ENCODE data around the gene ALKBH2. TPM values are rescaled to one million over a fixed set of nuclear protein-coding genes. Genes with fewer than 3 reads are reported as not detected.

Gene ALKBH2
- total RNA-seq, 1 donor from 2014 or later, result 36.8 TPM

GRCh38 chr12:109082751-109083150 lies 10.5 kb downstream of the ALKBH2 start:
- no peak for DNase-seq (ENCODE audit: low read depth)
- TF ChIP-seq, protein P1, sequence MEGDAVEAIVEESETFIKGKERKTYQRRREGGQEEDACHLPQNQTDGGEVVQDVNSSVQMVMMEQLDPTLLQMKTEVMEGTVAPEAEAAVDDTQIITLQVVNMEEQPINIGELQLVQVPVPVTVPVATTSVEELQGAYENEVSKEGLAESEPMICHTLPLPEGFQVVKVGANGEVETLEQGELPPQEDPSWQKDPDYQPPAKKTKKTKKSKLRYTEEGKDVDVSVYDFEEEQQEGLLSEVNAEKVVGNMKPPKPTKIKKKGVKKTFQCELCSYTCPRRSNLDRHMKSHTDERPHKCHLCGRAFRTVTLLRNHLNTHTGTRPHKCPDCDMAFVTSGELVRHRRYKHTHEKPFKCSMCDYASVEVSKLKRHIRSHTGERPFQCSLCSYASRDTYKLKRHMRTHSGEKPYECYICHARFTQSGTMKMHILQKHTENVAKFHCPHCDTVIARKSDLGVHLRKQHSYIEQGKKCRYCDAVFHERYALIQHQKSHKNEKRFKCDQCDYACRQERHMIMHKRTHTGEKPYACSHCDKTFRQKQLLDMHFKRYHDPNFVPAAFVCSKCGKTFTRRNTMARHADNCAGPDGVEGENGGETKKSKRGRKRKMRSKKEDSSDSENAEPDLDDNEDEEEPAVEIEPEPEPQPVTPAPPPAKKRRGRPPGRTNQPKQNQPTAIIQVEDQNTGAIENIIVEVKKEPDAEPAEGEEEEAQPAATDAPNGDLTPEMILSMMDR (IDR thresholded peaks at IDR 0.05; ENCODE audit: insufficient read depth, low read length, poor library complexity, severe bottlenecking), result no peak
- H3K27me3 ChIP-seq (ENCODE audit: control insufficient read depth, insufficient read depth, low read length), result no peaks in the 10 kb centered on the region
- peaks cover 2% of the 10 kb centered on the region for H3K36me3 ChIP-seq (ENCODE audit: control insufficient read depth, insufficient read depth, low read length)
- no peak overlapping the region for H3K4me3 ChIP-seq (ENCODE audit: low read depth, low read length)

DNA sequence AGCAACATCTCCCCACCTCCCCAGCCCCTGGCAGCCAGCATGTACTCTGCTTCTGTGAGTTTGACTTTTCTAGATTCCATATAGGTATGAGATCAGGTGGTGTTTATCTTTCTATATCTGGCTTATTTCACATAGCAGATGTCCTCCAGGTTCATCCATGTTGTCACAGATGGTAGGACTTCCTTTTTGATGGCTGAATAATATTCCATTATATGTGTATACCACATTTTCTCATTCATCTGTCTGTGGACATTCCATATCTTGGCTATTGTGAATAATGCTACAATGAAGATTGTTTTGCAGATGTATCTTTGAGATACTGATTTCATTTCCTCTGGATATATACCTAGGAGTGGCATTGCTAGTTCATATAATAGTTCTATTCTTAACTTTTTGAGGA lies 18.4 kb downstream of the ALKBH2 start:
- no peak overlapping the region for H3K4me3 ChIP-seq (ENCODE audit: low read depth, low read length)
- no peaks in the 10 kb centered on the region for H3K36me3 ChIP-seq (ENCODE audit: control insufficient read depth, insufficient read depth, low read length)
- TF ChIP-seq, protein P1 (IDR thresholded peaks at IDR 0.05; ENCODE audit: insufficient read depth, low read length, poor library complexity, severe bottlenecking), result no peak
- no peak for DNase-seq (ENCODE audit: low read depth)
- H3K27me3 ChIP-seq (ENCODE audit: control insufficient read depth, insufficient read depth, low read length), result no peaks in the 10 kb centered on the region

GRCh38 chr12:109069307-109070271 lies 23.7 kb downstream of the ALKBH2 start:
- TF ChIP-seq, protein P1 (IDR thresholded peaks at IDR 0.05; ENCODE audit: insufficient read depth, low read length, poor library complexity, severe bottlenecking), result no peak
- DNase-seq (ENCODE audit: low read depth), result no peak

GRCh38 chr12:109065853-109066193 lies 27.4 kb downstream of the ALKBH2 start:
- Histone ChIP-seq H3K36me3 (ENCODE audit: control insufficient read depth, insufficient read depth, low read length) (no peaks in the 10 kb centered on the region), H3K4me3 (ENCODE audit: low read depth, low read length) (no peak overlapping the region), H3K27me3 (ENCODE audit: control insufficient read depth, insufficient read depth, low read length) (no peaks in the 10 kb centered on the region)
- TF ChIP-seq, protein P1 (IDR thresholded peaks at IDR 0.05; ENCODE audit: insufficient read depth, low read length, poor library complexity, severe bottlenecking), result no peak
- DNase-seq (ENCODE audit: low read depth), result no peak

More at GRCh38 chr12:109069307-109070271, 23.7 kb downstream of the ALKBH2 start:
- no peaks in the 10 kb centered on the region for H3K27me3 ChIP-seq (ENCODE audit: control insufficient read depth, insufficient read depth, low read length)
- H3K4me3 ChIP-seq (ENCODE audit: low read depth, low read length), result no peak overlapping the region
- H3K36me3 ChIP-seq (ENCODE audit: control insufficient read depth, insufficient read depth, low read length), result no peaks in the 10 kb centered on the region

DNA sequence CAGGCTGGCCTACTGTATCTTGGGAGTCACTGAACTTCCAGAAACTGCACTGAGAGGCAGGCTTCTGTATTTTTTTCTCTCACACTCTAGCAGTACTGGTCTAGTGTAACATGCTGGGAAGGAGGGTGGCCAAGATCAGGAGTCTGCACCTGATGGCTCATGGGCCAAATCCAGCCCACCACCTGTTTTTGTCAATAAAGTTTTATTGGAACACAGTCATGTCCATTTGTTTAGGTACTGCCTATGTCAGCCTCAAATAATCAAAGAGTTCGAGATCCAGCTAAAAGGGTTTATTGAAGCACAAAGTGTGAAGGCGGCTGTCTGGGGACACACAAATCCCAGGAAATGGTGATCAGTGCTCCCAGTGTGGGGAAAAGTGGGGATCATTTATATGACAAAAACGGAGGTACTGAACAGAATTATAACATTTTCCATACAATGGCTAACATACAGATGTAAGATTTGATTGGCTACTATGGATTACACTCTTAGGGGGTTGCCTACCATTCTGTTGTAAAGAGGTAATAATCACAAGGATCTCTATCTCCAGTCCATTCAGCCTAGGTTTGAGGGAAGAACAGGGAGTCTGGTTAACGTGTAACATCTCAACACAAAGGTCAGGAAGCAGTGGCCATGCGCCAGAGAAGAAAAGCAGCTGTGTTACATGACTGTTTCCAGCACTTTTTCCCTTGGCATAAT lies 28.0 kb downstream of the ALKBH2 start:
- TF ChIP-seq, protein P1 (IDR thresholded peaks at IDR 0.05; ENCODE audit: insufficient read depth, low read length, poor library complexity, severe bottlenecking), result no peak
- H3K4me3 ChIP-seq (ENCODE audit: low read depth, low read length), result no peak overlapping the region
- no peak for DNase-seq (ENCODE audit: low read depth)
- no peaks in the 10 kb centered on the region for H3K27me3 ChIP-seq (ENCODE audit: control insufficient read depth, insufficient read depth, low read length)
- H3K36me3 ChIP-seq (ENCODE audit: control insufficient read depth, insufficient read depth, low read length), result no peaks in the 10 kb centered on the region
